ENCODE data around the gene TMEM63C.

The TMEM63C gene

DNA sequence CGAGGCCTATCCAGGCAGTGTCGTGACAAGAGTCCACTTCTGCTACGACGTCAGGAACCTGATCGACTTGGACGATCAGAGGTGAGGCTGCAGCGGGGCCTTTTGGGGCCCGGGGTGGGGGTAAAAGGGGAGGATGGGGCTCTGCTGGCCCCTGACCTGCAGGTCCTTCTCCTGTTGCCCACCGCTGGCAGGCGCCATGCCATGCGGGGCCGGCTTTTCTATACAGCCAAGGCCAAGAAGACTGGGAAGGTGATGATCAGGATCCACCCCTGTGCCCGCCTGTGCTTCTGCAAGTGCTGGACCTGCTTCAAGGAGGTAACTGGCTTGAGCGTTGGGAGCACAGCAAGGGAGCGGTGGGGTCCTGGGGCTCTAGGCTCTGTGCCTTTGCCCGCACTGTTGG, 57.8 kb downstream of the TMEM63C start:
- Histone ChIP-seq H3K27ac (no peak overlapping the region), H3K9me3 (ENCODE audit: severe bottlenecking) (no peaks in the 10 kb centered on the region), H3K4me3 (ENCODE audit: low read depth, low read length) (no peak overlapping the region), H3K27me3 (ENCODE audit: insufficient read depth, low read depth, severe bottlenecking) (no peaks in the 10 kb centered on the region), H3K36me3 (no peaks in the 10 kb centered on the region)
- DNase-seq, result no peak
- TF ChIP-seq, protein P1, sequence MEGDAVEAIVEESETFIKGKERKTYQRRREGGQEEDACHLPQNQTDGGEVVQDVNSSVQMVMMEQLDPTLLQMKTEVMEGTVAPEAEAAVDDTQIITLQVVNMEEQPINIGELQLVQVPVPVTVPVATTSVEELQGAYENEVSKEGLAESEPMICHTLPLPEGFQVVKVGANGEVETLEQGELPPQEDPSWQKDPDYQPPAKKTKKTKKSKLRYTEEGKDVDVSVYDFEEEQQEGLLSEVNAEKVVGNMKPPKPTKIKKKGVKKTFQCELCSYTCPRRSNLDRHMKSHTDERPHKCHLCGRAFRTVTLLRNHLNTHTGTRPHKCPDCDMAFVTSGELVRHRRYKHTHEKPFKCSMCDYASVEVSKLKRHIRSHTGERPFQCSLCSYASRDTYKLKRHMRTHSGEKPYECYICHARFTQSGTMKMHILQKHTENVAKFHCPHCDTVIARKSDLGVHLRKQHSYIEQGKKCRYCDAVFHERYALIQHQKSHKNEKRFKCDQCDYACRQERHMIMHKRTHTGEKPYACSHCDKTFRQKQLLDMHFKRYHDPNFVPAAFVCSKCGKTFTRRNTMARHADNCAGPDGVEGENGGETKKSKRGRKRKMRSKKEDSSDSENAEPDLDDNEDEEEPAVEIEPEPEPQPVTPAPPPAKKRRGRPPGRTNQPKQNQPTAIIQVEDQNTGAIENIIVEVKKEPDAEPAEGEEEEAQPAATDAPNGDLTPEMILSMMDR (IDR thresholded peaks at IDR 0.05; ENCODE audit: low read depth, low read length), result no peak

DNA sequence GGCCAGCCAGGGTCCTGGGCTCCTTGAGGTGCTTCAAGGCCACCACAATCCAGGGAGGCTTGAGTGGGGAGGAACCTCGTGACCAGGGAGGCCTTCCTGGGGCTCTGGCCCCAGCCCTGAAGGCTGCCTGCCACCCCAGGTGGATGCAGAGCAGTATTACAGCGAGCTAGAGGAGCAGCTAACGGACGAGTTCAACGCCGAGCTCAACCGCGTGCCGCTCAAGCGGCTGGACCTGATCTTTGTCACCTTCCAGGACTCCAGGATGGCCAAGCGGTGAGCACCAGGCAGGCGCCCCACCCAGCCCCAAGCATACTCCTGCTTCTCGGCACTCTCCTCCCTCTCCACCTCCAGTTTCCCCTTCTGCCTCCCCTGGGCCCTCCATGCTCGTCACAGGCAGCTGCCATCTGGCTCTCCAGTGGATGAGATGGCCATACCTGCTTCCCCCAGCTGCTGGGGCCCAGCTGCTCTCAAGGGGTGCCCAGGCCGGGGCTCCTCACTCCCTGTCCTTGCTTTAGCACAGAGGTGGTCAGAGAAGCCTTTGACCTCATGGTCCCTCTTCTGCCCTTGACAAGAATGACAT, 58.8 kb downstream of the TMEM63C start:
- H3K27me3 ChIP-seq (ENCODE audit: insufficient read depth, low read depth, severe bottlenecking), result no peaks in the 10 kb centered on the region
- H3K27ac ChIP-seq, result no peak overlapping the region
- H3K4me3 ChIP-seq (ENCODE audit: low read depth, low read length), result no peak overlapping the region
- no peak for DNase-seq
- H3K9me3 ChIP-seq (ENCODE audit: severe bottlenecking), result no peaks in the 10 kb centered on the region
- TF ChIP-seq, protein P1 (IDR thresholded peaks at IDR 0.05; ENCODE audit: low read depth, low read length), result no peak
- H3K36me3 ChIP-seq, result no peaks in the 10 kb centered on the region

DNA sequence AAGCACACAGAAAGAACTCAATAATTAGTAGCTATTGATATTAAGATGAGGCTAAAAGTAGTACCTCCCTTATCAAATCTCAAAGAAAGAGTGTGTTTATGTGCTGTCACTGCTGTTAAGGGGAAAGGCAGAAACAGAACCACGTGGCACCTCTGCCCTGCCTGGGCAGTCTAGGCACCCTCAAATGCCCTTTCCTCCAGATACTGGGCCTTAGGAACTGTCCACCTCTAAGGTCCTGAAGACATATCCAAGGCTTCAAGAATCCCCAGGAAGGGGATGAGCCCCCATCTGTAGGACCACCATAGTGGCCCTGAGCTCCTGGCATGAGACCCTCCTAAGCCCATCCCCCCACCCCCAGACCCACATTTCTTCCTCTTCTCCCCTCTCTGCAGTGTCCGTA, 60.4 kb downstream of the TMEM63C start:
- Histone ChIP-seq H3K36me3 (no peaks in the 10 kb centered on the region; the same call in none of the 2 replicates), H3K4me3 (ENCODE audit: low read depth, low read length) (no peak overlapping the region), H3K27me3 (ENCODE audit: insufficient read depth, low read depth, severe bottlenecking) (no peaks in the 10 kb centered on the region), H3K9me3 (ENCODE audit: severe bottlenecking) (no peaks in the 10 kb centered on the region), H3K27ac (no peak overlapping the region)
- DNase-seq, result no peak
- TF ChIP-seq, protein P1 (IDR thresholded peaks at IDR 0.05; ENCODE audit: low read depth, low read length), result no peak

DNA sequence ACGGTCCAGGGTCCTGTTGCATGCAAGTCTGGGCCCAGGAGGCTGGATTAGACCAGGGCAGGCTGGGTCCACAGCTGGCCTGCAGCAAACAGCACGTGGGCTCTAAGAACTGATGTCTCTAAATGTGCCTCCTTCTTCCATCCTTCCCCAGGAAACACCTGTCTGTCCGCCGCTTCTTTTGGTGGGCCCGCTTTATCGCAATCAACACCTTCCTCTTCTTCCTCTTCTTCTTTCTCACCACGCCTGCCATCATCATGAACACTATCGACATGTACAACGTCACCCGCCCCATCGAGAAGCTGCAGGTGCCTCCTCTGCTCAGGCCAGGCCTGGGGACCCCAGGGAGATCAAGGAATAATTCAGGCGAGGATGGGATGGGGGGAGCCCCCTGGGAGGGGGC, 61.2 kb downstream of the TMEM63C start:
- DNase-seq, result no peak
- H3K4me3 ChIP-seq (ENCODE audit: low read depth, low read length), result no peak overlapping the region
- no peaks in the 10 kb centered on the region; the same call in none of the 2 replicates for H3K36me3 ChIP-seq
- TF ChIP-seq, protein P1 (IDR thresholded peaks at IDR 0.05; ENCODE audit: low read depth, low read length), result no peak
- no peaks in the 10 kb centered on the region for H3K27me3 ChIP-seq (ENCODE audit: insufficient read depth, low read depth, severe bottlenecking)
- H3K27ac ChIP-seq, result no peak overlapping the region
- no peaks in the 10 kb centered on the region for H3K9me3 ChIP-seq (ENCODE audit: severe bottlenecking)

DNA sequence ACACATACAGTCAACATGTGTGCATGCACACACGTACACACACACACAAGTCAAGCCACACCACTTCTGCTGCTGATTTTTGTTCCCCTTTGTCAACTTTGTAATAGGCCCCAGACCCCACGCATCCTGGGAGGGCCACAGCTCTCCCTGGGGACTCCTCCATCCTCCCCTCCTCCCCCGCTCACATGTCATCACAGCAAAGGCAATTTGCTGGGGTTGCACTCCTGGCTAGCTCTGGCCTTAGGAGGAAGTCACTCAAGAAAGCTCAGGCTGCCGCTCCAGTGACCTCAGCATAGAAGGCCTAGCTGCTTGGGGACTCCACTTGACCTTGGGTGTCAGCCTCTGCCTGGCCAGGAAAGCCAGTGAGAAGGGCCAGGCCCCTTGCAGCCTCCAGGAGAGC, 62.3 kb downstream of the TMEM63C start:
- DNase-seq, result no peak
- TF ChIP-seq, protein P1 (IDR thresholded peaks at IDR 0.05; ENCODE audit: low read depth, low read length), result no peak
- Histone ChIP-seq H3K4me3 (ENCODE audit: low read depth, low read length) (no peak overlapping the region), H3K27me3 (ENCODE audit: insufficient read depth, low read depth, severe bottlenecking) (no peaks in the 10 kb centered on the region), H3K36me3 (no peaks in the 10 kb centered on the region; the same call in none of the 2 replicates), H3K27ac (no peak overlapping the region), H3K9me3 (ENCODE audit: severe bottlenecking) (no peaks in the 10 kb centered on the region)

DNA sequence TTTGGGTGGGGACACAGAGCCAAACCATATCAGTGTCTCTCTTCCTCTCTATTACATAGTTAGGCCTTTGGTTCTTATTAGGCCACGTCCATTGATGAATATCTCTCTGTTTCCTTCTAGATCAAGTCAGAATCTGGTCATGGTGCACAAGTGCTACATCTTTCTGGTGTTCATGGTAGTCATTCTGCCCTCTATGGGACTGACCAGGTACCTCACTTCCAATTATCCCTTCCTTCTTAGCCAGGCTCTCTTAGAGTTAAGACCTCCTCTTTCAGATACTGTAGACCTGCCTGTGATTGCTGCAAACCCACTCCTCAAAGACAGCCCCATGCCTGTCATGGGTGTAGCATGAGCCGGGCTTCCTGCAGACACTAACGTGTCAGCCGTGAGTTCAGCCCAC, 64.2 kb downstream of the TMEM63C start:
- no peak overlapping the region for H3K4me3 ChIP-seq (ENCODE audit: low read depth, low read length)
- H3K9me3 ChIP-seq (ENCODE audit: severe bottlenecking), result no peaks in the 10 kb centered on the region
- no peak for DNase-seq
- H3K36me3 ChIP-seq, result no peaks in the 10 kb centered on the region; the same call in none of the 2 replicates
- TF ChIP-seq, protein P1 (IDR thresholded peaks at IDR 0.05; ENCODE audit: low read depth, low read length), result peak; percentile 57
- no peak overlapping the region for H3K27ac ChIP-seq
- no peaks in the 10 kb centered on the region for H3K27me3 ChIP-seq (ENCODE audit: insufficient read depth, low read depth, severe bottlenecking)
